Measurements from ENCODE around the gene AGRN.

Gene AGRN
- 3.5 to 5.5 (median 4.3) reads per million in 3 donors for total RNA-seq

DNA sequence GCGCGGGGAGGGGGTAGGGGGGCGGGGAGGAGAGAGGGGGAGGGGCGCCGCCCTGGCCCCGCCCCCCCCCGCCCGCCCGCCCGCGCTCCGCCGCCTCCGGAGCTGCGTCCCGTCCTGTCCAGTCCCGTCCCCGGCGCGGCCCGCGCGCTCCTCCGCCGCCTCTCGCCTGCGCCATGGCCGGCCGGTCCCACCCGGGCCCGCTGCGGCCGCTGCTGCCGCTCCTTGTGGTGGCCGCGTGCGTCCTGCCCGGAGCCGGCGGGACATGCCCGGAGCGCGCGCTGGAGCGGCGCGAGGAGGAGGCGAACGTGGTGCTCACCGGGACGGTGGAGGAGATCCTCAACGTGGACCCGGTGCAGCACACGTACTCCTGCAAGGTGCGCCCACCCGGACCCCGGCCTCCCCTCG is at the start of gene AGRN:
Gene AGRN, plus strand, starts transcription at position 121 of the 405 bp plus-strand sequence. Its CDS starts 53 bp downstream, at position 174.
- peak within 1 kb of the TSS; percentile 29 for H3K4me3 ChIP-seq (ENCODE audit: insufficient read depth, low read depth, low read length, poor library complexity, severe bottlenecking)
- H3K27ac ChIP-seq (ENCODE audit: insufficient read depth, low read length, poor library complexity, severe bottlenecking) = no peak within 1 kb of the TSS
- no peaks in the 10 kb centered on the region for H3K36me3 ChIP-seq (ENCODE audit: control insufficient read depth, insufficient read depth, low read length)
- no peaks in the 10 kb centered on the region for H3K27me3 ChIP-seq (replicated peaks; ENCODE audit: control insufficient read depth, insufficient read depth, low read length, poor library complexity, severe bottlenecking)
- H3K4me1 ChIP-seq (ENCODE audit: control insufficient read depth, insufficient read depth, low read length, poor library complexity, severe bottlenecking) = peaks cover 21% of the 10 kb centered on the region
- H3K9me3 ChIP-seq (ENCODE audit: control insufficient read depth, low read length) = no peaks in the 10 kb centered on the region
- no peak for DNase-seq

DNA sequence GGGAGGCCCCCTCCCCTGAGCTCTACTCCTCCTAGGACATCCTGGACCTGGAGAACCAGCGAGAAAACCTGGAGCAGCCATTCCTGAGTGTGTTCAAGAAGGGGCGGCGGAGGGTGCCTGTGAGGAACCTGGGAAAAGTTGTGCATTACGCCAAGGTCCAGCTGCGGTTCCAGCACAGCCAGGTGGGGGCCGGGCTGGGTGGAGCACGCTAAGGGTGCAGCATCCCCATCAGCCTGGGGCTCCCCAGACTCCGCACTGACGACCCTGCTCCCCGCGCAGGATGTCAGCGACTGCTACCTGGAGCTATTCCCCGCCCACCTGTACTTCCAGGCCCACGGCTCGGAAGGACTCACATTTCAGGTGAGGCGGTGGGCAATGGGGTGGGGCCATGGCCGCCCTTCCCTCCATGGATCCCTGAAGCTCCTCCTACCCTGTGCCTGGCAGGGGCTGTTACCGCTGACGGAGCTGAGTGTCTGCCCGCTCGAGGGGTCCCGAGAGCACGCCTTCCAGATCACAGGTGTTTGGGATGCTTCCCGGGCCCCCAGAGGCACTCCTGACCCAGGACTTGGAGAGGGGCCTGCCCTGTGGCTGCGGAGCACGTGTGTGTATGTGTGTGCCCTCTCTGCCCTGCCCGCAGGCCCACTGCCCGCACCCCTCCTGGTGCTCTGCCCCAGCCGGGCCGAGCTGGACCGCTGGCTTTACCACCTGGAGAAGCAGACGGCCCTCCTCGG is 49.5 kb upstream of the AGRN start:
- H3K4me3 ChIP-seq (ENCODE audit: insufficient read depth, low read depth, low read length, poor library complexity, severe bottlenecking) = no peak overlapping the region
- H3K36me3 ChIP-seq (ENCODE audit: control insufficient read depth, insufficient read depth, low read length) = no peaks in the 10 kb centered on the region
- H3K4me1 ChIP-seq (ENCODE audit: control insufficient read depth, insufficient read depth, low read length, poor library complexity, severe bottlenecking) = peaks cover 11% of the 10 kb centered on the region
- no peaks in the 10 kb centered on the region for H3K27me3 ChIP-seq (replicated peaks; ENCODE audit: control insufficient read depth, insufficient read depth, low read length, poor library complexity, severe bottlenecking)
- DNase-seq = no peak
- no peaks in the 10 kb centered on the region for H3K9me3 ChIP-seq (ENCODE audit: control insufficient read depth, low read length)
- H3K27ac ChIP-seq (ENCODE audit: insufficient read depth, low read length, poor library complexity, severe bottlenecking) = no peak overlapping the region

DNA sequence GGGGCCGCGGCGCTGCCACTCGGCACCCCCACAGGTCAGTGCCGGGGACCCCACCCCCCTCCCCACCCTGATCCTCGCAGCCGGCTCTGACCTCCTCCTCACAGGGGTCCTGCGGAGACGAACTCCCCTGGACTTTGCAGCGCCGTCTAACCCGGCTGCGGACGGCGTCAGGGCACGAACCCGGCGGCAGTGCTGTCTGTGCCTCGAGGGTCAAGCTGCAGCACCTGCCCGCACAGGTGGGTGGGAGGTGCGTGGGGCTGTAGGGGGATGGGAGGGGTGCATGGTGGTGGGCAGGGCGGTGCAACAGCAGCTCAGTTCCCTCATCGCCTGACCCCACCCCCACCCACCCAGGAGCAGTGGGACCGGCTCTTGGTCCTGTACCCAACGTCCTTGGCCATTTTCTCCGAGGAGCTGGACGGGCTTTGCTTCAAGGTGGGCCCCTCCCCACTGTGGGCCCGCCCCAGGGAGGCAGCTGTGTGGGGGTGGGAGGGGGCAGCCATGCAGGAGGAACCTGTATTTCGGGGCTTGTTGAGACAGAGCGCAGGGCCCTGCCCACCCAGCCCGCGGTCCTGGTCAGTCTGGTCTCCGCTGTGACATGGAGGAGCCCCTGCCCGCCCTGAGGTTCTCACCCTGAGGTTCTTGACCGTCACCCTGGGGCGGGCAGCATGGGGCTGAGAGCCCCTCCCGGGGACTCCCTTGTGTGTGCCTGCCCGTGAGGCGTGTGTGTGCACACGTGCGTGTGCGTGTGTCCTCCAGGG is 48.8 kb upstream of the AGRN start:
- H3K36me3 ChIP-seq (ENCODE audit: control insufficient read depth, insufficient read depth, low read length) = no peaks in the 10 kb centered on the region
- H3K27ac ChIP-seq (ENCODE audit: insufficient read depth, low read length, poor library complexity, severe bottlenecking) = no peak overlapping the region
- DNase-seq = no peak
- H3K27me3 ChIP-seq (replicated peaks; ENCODE audit: control insufficient read depth, insufficient read depth, low read length, poor library complexity, severe bottlenecking) = no peaks in the 10 kb centered on the region
- peaks cover 16% of the 10 kb centered on the region for H3K4me1 ChIP-seq (ENCODE audit: control insufficient read depth, insufficient read depth, low read length, poor library complexity, severe bottlenecking)
- H3K9me3 ChIP-seq (ENCODE audit: control insufficient read depth, low read length) = no peaks in the 10 kb centered on the region
- H3K4me3 ChIP-seq (ENCODE audit: insufficient read depth, low read depth, low read length, poor library complexity, severe bottlenecking) = no peak overlapping the region

DNA sequence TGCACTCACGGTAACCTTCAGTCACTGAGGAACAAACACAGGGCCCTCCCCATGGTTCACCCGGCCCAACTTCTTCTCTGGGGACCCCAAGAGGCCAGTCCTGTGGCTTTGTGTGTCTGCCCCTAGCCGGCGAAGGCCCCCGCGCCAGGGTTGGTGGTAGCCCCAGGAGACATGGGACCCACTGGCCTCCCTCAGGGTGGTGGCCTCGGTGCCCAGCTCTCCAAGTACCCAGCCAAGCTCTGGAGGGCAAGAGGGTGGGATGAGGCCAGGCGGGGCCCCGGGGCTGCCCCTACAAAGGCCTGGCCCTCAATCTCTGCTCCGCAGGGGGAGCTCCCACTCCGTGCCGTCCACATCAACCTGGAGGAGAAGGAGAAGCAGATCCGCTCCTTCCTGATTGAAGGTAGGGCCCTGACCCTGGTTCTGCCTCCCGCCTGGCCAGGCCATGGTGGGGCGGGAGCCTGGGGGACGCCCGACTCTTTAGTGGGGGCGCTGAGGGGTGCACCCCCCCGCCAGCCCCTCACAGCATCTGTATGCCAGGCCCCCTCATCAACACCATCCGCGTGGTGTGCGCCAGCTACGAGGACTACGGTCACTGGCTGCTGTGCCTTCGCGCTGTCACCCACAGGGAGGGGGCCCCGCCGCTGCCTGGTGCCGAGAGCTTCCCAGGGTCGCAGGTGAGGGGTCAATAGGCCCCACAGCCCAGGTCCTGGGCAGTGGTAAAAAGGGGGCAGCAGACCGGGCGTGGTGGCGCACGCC is 48.0 kb upstream of the AGRN start:
- peaks cover 15% of the 10 kb centered on the region for H3K4me1 ChIP-seq (ENCODE audit: control insufficient read depth, insufficient read depth, low read length, poor library complexity, severe bottlenecking)
- H3K9me3 ChIP-seq (ENCODE audit: control insufficient read depth, low read length) = no peaks in the 10 kb centered on the region
- H3K36me3 ChIP-seq (ENCODE audit: control insufficient read depth, insufficient read depth, low read length) = no peaks in the 10 kb centered on the region
- no peak for DNase-seq
- H3K27ac ChIP-seq (ENCODE audit: insufficient read depth, low read length, poor library complexity, severe bottlenecking) = no peak overlapping the region
- H3K27me3 ChIP-seq (replicated peaks; ENCODE audit: control insufficient read depth, insufficient read depth, low read length, poor library complexity, severe bottlenecking) = no peaks in the 10 kb centered on the region
- no peak overlapping the region for H3K4me3 ChIP-seq (ENCODE audit: insufficient read depth, low read depth, low read length, poor library complexity, severe bottlenecking)

DNA sequence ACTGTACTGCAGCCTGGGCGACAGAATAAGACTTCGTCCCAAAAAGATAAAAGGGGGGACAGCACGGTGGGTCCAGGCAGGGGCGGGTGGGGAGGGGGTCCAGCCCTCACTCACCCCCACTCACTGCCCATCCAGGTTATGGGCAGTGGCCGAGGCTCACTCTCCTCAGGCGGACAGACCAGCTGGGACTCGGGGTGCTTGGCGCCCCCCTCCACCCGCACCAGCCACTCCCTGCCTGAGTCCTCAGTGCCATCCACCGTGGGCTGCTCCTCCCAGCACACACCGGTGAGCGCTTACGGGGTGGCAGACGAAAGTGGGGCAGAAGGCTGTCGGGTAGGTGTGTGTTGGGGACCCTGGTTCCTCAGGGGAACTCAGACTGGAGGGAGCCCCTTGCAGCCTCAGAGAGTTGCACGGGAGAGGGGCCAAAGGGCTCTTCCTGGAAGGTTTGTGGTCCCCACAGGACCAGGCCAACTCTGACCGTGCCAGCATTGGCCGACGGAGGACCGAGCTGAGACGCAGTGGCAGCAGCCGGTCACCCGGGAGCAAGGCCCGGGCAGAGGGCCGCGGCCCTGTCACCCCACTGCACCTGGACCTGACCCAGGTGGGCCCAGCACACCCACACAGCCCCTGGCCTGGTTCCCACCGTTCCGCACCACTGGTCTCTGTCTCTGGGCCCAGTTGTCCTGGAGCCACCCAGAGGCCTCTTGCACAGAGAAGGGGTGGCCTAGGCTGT is 47.0 kb upstream of the AGRN start:
- H3K36me3 ChIP-seq (ENCODE audit: control insufficient read depth, insufficient read depth, low read length) = no peaks in the 10 kb centered on the region
- H3K9me3 ChIP-seq (ENCODE audit: control insufficient read depth, low read length) = no peaks in the 10 kb centered on the region
- no peak for DNase-seq
- H3K4me1 ChIP-seq (ENCODE audit: control insufficient read depth, insufficient read depth, low read length, poor library complexity, severe bottlenecking) = peaks cover 10% of the 10 kb centered on the region
- H3K4me3 ChIP-seq (ENCODE audit: insufficient read depth, low read depth, low read length, poor library complexity, severe bottlenecking) = no peak overlapping the region
- H3K27ac ChIP-seq (ENCODE audit: insufficient read depth, low read length, poor library complexity, severe bottlenecking) = no peak overlapping the region
- H3K27me3 ChIP-seq (replicated peaks; ENCODE audit: control insufficient read depth, insufficient read depth, low read length, poor library complexity, severe bottlenecking) = no peaks in the 10 kb centered on the region

DNA sequence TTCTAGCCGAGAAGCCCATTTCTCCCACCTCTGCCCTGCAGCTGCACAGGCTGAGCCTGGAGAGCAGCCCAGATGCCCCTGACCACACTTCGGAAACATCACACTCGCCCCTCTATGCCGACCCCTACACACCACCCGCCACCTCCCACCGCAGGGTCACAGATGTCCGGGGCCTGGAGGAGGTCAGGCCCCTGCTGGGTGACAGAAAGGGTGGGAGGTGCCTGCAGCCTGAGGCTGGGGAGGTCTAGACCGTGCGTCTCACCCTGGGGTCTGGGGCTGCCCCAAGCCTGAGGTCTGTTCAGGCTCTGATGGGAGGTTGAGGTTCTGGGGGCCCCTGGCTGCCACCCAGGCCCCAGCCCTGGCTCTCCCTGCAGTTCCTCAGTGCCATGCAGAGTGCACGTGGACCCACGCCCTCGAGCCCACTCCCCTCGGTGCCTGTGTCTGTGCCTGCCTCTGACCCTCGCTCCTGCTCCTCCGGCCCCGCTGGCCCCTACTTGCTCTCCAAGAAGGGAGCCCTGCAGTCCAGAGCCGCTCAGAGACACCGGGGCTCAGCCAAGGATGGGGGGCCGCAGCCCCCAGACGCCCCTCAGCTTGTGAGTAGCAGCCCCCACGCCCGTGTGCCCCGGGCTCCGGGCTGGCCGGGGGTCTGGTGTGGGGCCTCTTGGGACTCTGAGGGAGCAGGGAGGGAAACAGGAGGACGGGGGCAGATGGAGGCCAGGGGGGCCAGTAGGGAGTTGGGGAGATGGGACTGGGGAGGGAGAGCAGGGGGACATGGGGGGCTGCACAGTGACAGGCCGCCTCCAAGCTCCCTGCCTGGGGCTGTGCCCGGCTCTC is 46.2 kb upstream of the AGRN start:
- H3K36me3 ChIP-seq (ENCODE audit: control insufficient read depth, insufficient read depth, low read length) = no peaks in the 10 kb centered on the region
- no peaks in the 10 kb centered on the region for H3K27me3 ChIP-seq (replicated peaks; ENCODE audit: control insufficient read depth, insufficient read depth, low read length, poor library complexity, severe bottlenecking)
- no peak for DNase-seq

DNA sequence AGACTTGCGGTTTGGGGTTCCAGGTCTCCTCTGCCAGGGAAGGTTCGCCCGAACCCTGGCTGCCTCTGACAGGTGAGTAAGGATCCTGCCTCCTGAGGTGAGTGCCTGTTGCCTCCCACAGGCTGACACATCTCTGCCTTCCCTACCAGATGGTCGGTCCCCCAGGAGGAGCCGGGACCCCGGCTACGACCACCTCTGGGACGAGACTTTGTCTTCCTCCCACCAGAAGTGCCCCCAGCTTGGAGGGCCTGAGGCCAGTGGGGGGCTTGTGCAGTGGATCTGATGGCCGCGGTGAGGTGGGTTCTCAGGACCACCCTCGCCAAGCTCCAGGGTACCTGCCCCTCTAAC is 45.7 kb upstream of the AGRN start:
- H3K9me3 ChIP-seq (ENCODE audit: control insufficient read depth, low read length) = no peaks in the 10 kb centered on the region
- no peaks in the 10 kb centered on the region for H3K27me3 ChIP-seq (replicated peaks; ENCODE audit: control insufficient read depth, insufficient read depth, low read length, poor library complexity, severe bottlenecking)
- H3K4me3 ChIP-seq (ENCODE audit: insufficient read depth, low read depth, low read length, poor library complexity, severe bottlenecking) = no peak overlapping the region
- DNase-seq = no peak
- no peaks in the 10 kb centered on the region for H3K36me3 ChIP-seq (ENCODE audit: control insufficient read depth, insufficient read depth, low read length)
- H3K4me1 ChIP-seq (ENCODE audit: control insufficient read depth, insufficient read depth, low read length, poor library complexity, severe bottlenecking) = peaks cover 10% of the 10 kb centered on the region
- no peak overlapping the region for H3K27ac ChIP-seq (ENCODE audit: insufficient read depth, low read length, poor library complexity, severe bottlenecking)

More for the DNA sequence above, 46.2 kb upstream of the AGRN start:
- no peak overlapping the region for H3K4me3 ChIP-seq (ENCODE audit: insufficient read depth, low read depth, low read length, poor library complexity, severe bottlenecking)
- H3K9me3 ChIP-seq (ENCODE audit: control insufficient read depth, low read length) = no peaks in the 10 kb centered on the region
- no peak overlapping the region for H3K27ac ChIP-seq (ENCODE audit: insufficient read depth, low read length, poor library complexity, severe bottlenecking)
- peaks cover 10% of the 10 kb centered on the region for H3K4me1 ChIP-seq (ENCODE audit: control insufficient read depth, insufficient read depth, low read length, poor library complexity, severe bottlenecking)

DNA sequence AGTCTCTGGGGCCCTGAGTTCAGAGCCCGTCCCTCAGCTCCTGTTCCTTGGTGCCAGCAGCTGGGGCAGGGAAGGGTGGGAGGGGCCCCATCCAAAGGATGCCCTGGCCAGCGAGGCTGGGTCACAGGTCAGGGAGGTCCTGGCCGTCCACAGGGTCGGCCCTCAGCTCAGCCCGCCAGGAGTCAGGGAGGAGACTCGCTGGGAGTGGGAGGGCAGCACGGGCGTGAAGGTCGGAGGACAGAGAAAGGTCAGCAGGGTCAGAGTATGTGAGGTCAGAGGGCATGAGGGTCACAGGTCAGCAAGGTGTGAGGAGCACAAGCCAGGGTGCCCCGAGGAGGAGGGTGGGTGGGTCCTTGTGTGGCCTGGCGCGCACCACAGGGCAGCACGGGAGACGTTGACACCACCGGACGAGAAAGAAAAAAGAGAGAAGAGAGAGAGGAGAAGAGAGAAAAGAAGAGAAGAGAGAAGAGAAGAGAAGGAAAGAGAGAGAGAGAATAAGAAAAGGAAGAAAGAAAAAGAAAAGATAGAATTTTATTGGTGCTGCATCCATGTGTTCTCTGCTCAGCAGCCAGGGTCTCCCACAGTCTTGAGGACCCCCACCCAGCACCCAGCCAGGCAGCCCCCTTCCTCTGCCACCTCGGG is 45.1 kb upstream of the AGRN start:
- H3K36me3 ChIP-seq (ENCODE audit: control insufficient read depth, insufficient read depth, low read length) = no peaks in the 10 kb centered on the region
- peaks cover 10% of the 10 kb centered on the region for H3K4me1 ChIP-seq (ENCODE audit: control insufficient read depth, insufficient read depth, low read length, poor library complexity, severe bottlenecking)
- H3K27ac ChIP-seq (ENCODE audit: insufficient read depth, low read length, poor library complexity, severe bottlenecking) = no peak overlapping the region
- no peak overlapping the region for H3K4me3 ChIP-seq (ENCODE audit: insufficient read depth, low read depth, low read length, poor library complexity, severe bottlenecking)
- no peaks in the 10 kb centered on the region for H3K27me3 ChIP-seq (replicated peaks; ENCODE audit: control insufficient read depth, insufficient read depth, low read length, poor library complexity, severe bottlenecking)
- no peak for DNase-seq
- no peaks in the 10 kb centered on the region for H3K9me3 ChIP-seq (ENCODE audit: control insufficient read depth, low read length)

DNA sequence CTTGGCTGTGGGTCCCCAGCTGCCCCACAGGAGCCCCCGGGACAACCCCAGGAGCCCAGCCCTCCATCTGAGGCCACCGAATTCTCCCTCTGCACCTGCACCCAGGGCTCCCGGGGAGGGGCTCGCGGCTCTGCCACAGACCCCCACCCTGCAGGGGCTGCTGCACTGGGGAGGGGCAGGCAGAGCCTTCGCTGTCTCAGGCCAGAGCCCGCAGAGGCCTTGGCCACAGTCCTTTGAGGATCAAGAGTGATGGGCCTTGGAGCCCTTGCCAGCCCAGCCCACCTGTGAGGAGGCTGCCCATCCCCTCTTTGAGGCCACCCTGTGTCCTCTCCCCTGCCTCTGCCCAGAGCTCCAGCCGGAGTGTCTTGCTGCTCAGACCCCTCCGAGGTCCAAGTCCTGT is 44.6 kb upstream of the AGRN start:
- H3K4me3 ChIP-seq (ENCODE audit: insufficient read depth, low read depth, low read length, poor library complexity, severe bottlenecking) = no peak overlapping the region
- no peaks in the 10 kb centered on the region for H3K36me3 ChIP-seq (ENCODE audit: control insufficient read depth, insufficient read depth, low read length)
- no peak for DNase-seq
- H3K4me1 ChIP-seq (ENCODE audit: control insufficient read depth, insufficient read depth, low read length, poor library complexity, severe bottlenecking) = peaks cover 10% of the 10 kb centered on the region
- H3K9me3 ChIP-seq (ENCODE audit: control insufficient read depth, low read length) = no peaks in the 10 kb centered on the region
- no peaks in the 10 kb centered on the region for H3K27me3 ChIP-seq (replicated peaks; ENCODE audit: control insufficient read depth, insufficient read depth, low read length, poor library complexity, severe bottlenecking)
- no peak overlapping the region for H3K27ac ChIP-seq (ENCODE audit: insufficient read depth, low read length, poor library complexity, severe bottlenecking)
